Natural killer cell (primary cell): Measurements from ENCODE around the gene PLXNB1. TPM values are rescaled to one million over a fixed set of nuclear protein-coding genes. Genes with fewer than 3 reads are reported as not detected.

ENCODE experiments used
- ATAC-seq, 3 donors: fragments of 150-1000 bp in 2 of 3; fragments of 200-7000 bp in 1 of 3; cut with Tn5 transposase; 1 replicate in 1 of 3; 2 replicates in 2 of 3; pipeline ENCODE4 v1.10.0; 2021; ENCODE audit warnings: mild to moderate bottlenecking in 2 of 3, moderate library complexity in 2 of 3
- DNase-seq, 2 donors: peaks; one replicate each; pipeline versions ENCODE4 v3.0.0 to v3.0.0-alpha.2; 2013 to 2021; ENCODE audit warnings: mixed read lengths in 1 of 2
- H3K27ac ChIP-seq: one replicate; pipeline ENCODE4 v1.5.1; 2013; ENCODE audit warnings: mild to moderate bottlenecking, low read length
- H3K27me3 ChIP-seq: one replicate; pipeline ENCODE4 v1.6.1; 2013; ENCODE audit warnings: low read length; ENCODE audit not compliant: control insufficient read depth, insufficient read depth
- H3K36me3 ChIP-seq: one replicate; pipeline ENCODE4 v1.6.1; 2013; ENCODE audit warnings: low read length; ENCODE audit not compliant: control insufficient read depth, insufficient read depth
- H3K4me1 ChIP-seq: one replicate; pipeline ENCODE4 v1.6.1; 2013; ENCODE audit warnings: low read length; ENCODE audit not compliant: control insufficient read depth, insufficient read depth
- H3K4me3 ChIP-seq: one replicate; pipeline ENCODE4 v1.5.1; 2013; ENCODE audit warnings: low read length
- H3K9me3 ChIP-seq: one replicate; pipeline ENCODE4 v1.6.1; 2013; ENCODE audit warnings: low read length; ENCODE audit not compliant: control insufficient read depth, insufficient read depth
- H3K27ac Mint-ChIP-seq, 2 donors: one replicate each; pipeline ENCODE4 v1.8.0; 2022; ENCODE audit warnings: mild to moderate bottlenecking in 2 of 2, mixed read lengths in 2 of 2, moderate library complexity in 1 of 2
- H3K27me3 Mint-ChIP-seq, 2 donors: one replicate each; pipeline ENCODE4 v1.8.0; 2022; ENCODE audit warnings: low read depth in 2 of 2, mixed read lengths in 2 of 2
- H3K36me3 Mint-ChIP-seq: one replicate; pipeline ENCODE4 v1.8.0; 2022; ENCODE audit warnings: mixed read lengths
- H3K4me1 Mint-ChIP-seq, 2 donors: one replicate each; pipeline ENCODE4 v1.8.0; 2022; ENCODE audit warnings: mixed read lengths in 2 of 2
- H3K4me3 Mint-ChIP-seq: one replicate; pipeline ENCODE4 v1.8.0; 2022; ENCODE audit warnings: mild to moderate bottlenecking, moderate library complexity, mixed read lengths
- H3K9me3 Mint-ChIP-seq, 2 donors: one replicate each; pipeline ENCODE4 v1.8.0; 2022; ENCODE audit warnings: mixed read lengths in 2 of 2
- WGBS: methylation state at CpG from one replicate; pipeline ENCODE4 v1.1.7; 2013; ENCODE audit warnings: missing lambda C conversion rate; ENCODE audit not compliant: insufficient coverage; 5-methylcytosine and 5-hydroxymethylcytosine counted together
- intact Hi-C: fragments of 100-400 bp; cut with micrococcal nuclease; formaldehyde crosslinking; loops from one replicate; pipeline ENCODE4 v1.14.2; 2022
- total RNA-seq, 4 donors: library from RNA; stranded (reverse); fragments of 120-200 nt in 1 of 4; gene quantifications; one replicate each; pipeline versions ENCODE4 v1.2.3 to v1.2.4, GENCODE V29; 2013 to 2022
- TF ChIP-seq, protein P1 (sequence below): fragments of 200-600 bp; IDR thresholded peaks from one replicate; pipeline ENCODE4 v1.8.0; 2022; ENCODE audit warnings: antibody characterized with exemption

Gene PLXNB1
- total RNA-seq, 3 donors from 2014 or later (not counting 1 experiment from before 2014, with no cell fraction given) = 4.3 to 5.0 (median 4.4) TPM

- Histone ChIP-seq H3K36me3 (peaks cover 19% of the 10 kb centered on the region), H3K4me3 (peak within 1 kb of the TSS; percentile 56), H3K9me3 (no peaks in the 10 kb centered on the region), H3K4me1 (peaks cover 23% of the 10 kb centered on the region), H3K27me3 (no peaks in the 10 kb centered on the region), H3K27ac (peak within 1 kb of the TSS; percentile 68)
- Mint-ChIP-seq H3K36me3 (peaks cover 4% of the 10 kb centered on the region), H3K4me1 (peaks cover 31 to 34% of the 10 kb centered on the region in 2 donors), H3K9me3 (no peaks in the 10 kb centered on the region), H3K27ac (peak within 1 kb of the TSS; percentile 94 to 95), H3K4me3 (peak within 1 kb of the TSS; percentile 93), H3K27me3 (no peaks in the 10 kb centered on the region)
- ATAC-seq = peak; percentile 97 to 99 (median 99)
- TF ChIP-seq, protein P1, sequence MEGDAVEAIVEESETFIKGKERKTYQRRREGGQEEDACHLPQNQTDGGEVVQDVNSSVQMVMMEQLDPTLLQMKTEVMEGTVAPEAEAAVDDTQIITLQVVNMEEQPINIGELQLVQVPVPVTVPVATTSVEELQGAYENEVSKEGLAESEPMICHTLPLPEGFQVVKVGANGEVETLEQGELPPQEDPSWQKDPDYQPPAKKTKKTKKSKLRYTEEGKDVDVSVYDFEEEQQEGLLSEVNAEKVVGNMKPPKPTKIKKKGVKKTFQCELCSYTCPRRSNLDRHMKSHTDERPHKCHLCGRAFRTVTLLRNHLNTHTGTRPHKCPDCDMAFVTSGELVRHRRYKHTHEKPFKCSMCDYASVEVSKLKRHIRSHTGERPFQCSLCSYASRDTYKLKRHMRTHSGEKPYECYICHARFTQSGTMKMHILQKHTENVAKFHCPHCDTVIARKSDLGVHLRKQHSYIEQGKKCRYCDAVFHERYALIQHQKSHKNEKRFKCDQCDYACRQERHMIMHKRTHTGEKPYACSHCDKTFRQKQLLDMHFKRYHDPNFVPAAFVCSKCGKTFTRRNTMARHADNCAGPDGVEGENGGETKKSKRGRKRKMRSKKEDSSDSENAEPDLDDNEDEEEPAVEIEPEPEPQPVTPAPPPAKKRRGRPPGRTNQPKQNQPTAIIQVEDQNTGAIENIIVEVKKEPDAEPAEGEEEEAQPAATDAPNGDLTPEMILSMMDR = peak; percentile 17
- intact Hi-C loops = loop anchor here (2.0 kb wide), 1 partner anchor 26 kb away; no protein-coding TSS in a partner anchor
- DNase-seq = peak; percentile 90 to 91
- WGBS = under 1% methylated on average over 91 of the region's 91 CpGs
Measured at GRCh38 chr3:48446425-48447193, 16.7 kb upstream of the PLXNB1 start, which contains the start of gene ATRIP. Gene ATRIP (plus strand): TSS chr3:48446737. CDS start chr3:48446846, 109 bp downstream.

DNA sequence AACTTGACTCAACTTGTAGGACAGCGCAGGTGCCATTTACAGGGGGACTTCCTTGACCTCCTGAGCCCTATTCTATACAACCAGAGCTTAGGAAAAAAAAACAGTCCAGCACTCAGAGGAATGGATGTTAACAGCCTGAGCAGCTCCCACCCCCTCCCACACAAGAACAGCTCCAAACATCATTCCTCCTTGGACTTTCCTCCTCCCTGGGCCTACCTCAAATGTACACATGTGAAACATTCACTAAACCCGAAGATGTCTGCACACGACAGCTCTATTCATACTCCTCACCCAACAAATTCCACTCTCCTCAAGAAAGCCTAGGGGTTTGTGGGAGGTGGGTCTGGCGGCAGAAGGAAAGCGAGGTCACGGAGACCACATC lies 16.1 kb upstream of the PLXNB1 start:
- Mint-ChIP-seq H3K27me3 (no peaks in the 10 kb centered on the region), H3K4me3 (peak overlapping the region; percentile 93), H3K9me3 (no peaks in the 10 kb centered on the region), H3K36me3 (no peaks in the 10 kb centered on the region), H3K27ac (peak overlapping the region; percentile 94 to 95), H3K4me1 (peaks cover 37 to 38% of the 10 kb centered on the region in 2 donors)
- DNase-seq = no peak
- Histone ChIP-seq H3K4me1 (peaks cover 29% of the 10 kb centered on the region), H3K36me3 (peaks cover 19% of the 10 kb centered on the region), H3K27me3 (no peaks in the 10 kb centered on the region), H3K4me3 (peak overlapping the region; percentile 56), H3K27ac (peak overlapping the region; percentile 55), H3K9me3 (no peaks in the 10 kb centered on the region)
- WGBS = 26% methylated on average over 4 of the region's 6 CpGs
- ATAC-seq = no peak
- intact Hi-C loops = loop anchor here (2.0 kb wide), 1 partner anchor 27 kb away; no protein-coding TSS in a partner anchor
- TF ChIP-seq, protein P1 = no peak

GRCh38 chr3:48445277-48445882 lies 15.5 kb upstream of the PLXNB1 start:
- Mint-ChIP-seq H3K27ac (peak overlapping the region; percentile 94 to 95), H3K4me1 (peaks cover 40 to 44% of the 10 kb centered on the region in 2 donors), H3K27me3 (no peaks in the 10 kb centered on the region), H3K4me3 (peak overlapping the region; percentile 93), H3K9me3 (no peaks in the 10 kb centered on the region), H3K36me3 (no peaks in the 10 kb centered on the region)
- H3K4me1 ChIP-seq = peaks cover 35% of the 10 kb centered on the region
- no peak for DNase-seq
- no peak for ATAC-seq
- 85% methylated on average over 5 of the region's 6 CpGs for WGBS
- peaks cover 19% of the 10 kb centered on the region for H3K36me3 ChIP-seq
- no peaks in the 10 kb centered on the region for H3K9me3 ChIP-seq
- intact Hi-C loops = no loop called here
- H3K27ac ChIP-seq = no peak overlapping the region
- no peaks in the 10 kb centered on the region for H3K27me3 ChIP-seq
- no peak overlapping the region for H3K4me3 ChIP-seq
- TF ChIP-seq, protein P1 = no peak
